DMS153 (cell line): Measurements from ENCODE around the gene NEURL2.

Source experiments
- DNase-seq: peaks from one replicate; lab custom pipeline; 2025; lab: John Stamatoyannopoulos, UW

Gene NEURL2

GRCh38 chr20:45842169-45842812 lies 48.7 kb downstream of the NEURL2 start:
- DNase-seq, result no peak

GRCh38 chr20:45841407-45842129 lies 49.4 kb downstream of the NEURL2 start:
- DNase-seq, result no peak

GRCh38 chr20:45840700-45841198 lies 50.3 kb downstream of the NEURL2 start:
- DNase-seq, result no peak
